HG02981 (cell line): Measurements from ENCODE around the gene ENDOD1.

Experiments
- ATAC-seq: cut with Tn5 transposase; IDR thresholded peaks from one replicate; pipeline ENCODE4 v1.9.1; 2021; ENCODE audit warnings: mild to moderate bottlenecking, moderate library complexity; ENCODE audit not compliant: unreplicated experiment

Gene ENDOD1

DNA sequence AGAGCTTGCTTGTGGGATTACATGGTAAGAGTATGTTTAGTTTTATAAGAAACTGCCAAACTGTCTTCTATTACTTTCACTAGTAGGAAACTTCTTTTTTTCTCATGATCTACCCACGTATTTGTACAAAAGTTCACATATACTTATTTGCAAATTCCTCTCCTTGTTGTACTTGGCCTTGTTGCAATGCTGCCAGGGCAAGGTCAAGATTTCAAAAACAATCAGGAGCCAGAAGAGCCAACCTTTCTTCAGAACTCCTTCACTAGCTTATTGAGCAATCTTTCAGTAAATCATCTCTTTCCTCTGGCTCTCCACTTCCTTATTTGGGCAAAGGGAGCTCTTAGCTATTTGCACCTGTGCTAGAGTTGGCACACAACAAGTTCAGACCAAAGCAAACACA lies 13.2 kb upstream of the ENDOD1 start:
- ATAC-seq, result peak; percentile 81

DNA sequence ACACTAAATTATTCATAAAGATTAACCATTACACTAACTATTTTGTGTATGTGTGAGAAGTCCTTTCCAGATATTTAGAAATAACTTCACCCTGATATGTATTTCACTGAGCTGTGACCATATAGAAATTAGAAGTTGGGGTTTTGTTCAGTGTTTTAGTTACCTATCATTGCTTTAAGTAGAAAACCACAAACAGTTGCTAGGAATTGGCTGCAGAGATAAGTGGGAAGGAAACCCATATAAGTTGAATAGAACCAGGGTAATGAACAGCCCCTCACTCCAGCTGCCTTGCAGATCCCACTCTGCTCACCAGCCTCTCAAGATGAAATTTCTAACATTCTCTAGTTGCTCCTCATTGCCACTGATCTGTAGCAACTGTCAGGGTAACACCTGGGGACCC lies 12.7 kb upstream of the ENDOD1 start:
- no peak for ATAC-seq

DNA sequence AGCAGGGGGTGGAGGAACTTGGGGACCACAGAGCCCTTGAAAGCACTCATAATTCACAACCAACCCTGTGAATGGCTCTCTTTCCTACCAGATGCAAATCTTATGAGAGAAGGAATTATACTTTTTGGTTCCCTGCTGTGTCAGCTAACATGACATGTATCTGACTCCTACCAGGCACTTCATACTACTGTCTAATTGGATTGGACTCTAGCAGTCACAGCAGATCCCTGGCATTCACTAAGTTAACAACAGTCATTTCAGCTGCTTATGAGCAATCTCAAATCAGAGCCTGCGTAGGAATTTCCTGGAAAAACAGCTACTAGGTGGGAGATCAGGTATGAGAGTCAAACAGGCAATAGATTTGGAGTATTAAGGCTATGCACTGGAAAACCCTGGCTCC lies 11.1 kb upstream of the ENDOD1 start:
- ATAC-seq, result no peak

DNA sequence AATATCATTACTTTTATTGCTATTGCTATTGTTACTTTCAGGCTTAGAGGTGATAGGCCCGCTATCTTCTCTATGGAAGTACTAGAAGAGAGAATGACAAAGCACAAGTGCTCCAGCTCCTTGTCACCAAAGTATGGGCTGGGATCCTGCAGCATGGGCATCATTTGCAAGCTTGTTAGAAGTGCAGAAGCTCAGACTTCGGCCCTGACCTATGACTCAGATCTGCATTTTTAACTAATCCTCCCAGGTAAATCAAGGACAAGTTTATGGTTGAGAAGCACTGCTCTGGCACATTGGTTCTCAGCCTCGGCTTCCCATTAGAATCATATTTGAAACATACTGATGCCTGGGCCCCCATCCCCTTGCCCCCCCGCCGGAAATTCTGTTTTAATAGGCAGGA lies 8.6 kb upstream of the ENDOD1 start:
- no peak for ATAC-seq

DNA sequence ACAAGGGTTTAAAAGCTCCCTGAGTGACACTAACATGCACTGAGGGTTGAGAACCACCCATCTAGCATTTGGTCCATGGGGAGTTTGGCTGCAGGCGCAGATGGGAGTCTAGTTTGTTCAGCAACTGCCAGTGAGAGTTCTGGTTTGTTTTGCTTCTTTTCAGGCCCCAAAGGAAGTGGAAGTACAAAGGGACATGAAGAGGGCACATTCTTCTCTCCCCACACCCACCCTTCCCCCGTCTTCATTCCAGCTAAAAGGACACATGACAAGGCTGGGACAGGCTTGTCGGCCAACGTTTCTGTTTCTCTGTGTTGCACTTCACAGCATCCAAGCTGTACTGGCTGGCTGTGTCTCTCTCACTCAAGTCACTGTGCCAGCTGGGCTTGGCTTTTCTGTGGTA lies 8.2 kb upstream of the ENDOD1 start:
- no peak for ATAC-seq

DNA sequence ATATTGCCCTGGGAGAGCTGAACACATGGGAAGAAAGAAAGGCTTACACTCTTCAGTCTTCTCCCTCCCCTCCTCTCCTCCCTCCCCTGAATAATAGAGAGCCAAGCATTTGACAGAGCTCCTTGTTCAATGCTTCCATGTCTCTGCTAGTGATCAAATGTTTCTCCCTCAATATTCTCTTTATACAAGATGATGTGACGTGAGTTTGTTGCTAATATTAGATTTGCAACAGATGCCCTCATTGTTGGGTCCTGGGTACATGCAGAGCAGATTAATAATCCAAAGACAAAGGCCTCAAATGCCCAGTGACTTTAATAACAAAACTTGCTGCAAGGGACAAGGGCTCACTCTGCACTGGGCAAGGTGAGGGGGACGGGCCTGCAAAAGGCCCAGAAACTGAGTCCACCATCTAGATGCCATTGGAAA lies 7.1 kb upstream of the ENDOD1 start:
- no peak for ATAC-seq

DNA sequence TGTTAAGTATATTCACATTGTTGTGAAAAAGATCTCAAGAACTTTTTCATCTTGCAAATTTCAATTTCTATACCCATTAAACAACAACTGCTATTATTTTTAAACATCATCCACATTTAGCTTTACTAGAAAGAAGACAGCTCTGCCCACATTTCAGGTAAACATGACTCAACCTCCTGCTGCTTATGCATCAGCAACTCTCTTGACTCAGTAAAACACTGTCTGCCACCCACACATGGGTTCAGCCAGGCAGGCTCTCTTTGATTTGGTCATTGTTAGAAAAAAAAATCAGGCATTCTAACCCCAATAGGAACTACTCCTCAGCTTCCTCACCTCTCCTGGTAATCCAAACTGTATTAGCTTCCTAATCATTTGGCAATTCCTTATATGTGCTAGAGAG lies 5.1 kb upstream of the ENDOD1 start:
- ATAC-seq, result no peak

DNA sequence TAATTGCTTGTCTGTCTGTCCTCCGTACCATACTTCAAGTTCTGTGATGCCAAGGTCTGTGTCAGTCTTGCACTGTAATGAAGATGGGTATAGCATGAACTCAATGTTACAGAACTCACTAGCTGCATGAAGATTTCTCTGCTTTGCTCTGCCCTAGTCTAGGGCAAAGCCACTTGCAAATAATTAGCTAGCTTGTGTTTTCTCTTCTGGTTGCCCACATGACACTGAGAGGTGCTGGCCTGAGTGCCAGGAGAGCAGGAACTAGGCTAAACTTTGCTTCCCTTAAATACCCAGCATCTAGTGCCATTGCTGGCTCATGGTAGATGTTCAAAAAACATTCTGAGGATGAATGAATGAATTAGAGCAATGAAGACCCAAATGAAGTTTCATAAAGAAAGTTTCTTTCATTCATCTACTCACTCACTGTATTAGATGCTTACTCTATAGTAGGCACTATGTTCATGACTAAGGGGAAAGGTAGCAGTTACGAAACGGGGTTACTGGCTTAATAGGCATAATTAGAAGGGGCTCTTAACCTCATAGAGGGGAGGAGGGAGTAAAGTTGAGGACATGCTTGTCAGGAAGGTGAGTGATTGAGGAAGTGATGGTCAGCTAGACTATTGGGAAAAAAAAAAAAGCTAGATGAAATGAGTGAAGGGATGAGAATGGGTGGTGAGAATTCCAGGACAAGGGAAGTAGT lies 4.4 kb upstream of the ENDOD1 start:
- no peak for ATAC-seq

DNA sequence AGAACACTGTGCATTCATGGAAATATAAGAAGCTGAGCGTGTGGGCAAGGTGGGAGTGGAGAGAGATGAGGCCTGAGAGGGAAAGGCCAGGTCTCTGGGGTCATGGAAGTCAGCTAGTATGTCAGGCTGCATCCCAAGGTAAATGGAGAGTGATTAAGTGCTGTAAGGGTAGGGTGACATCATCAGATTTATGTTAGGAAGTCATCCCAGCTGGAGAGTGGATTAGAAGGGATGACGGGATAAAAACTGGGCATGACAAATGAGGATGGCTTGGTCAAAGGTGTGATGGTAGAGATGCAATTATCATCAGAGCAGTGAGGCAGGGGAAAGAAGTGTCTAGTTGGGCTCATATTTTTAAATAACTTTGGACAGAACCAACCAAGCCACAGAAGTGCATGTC lies 3.5 kb upstream of the ENDOD1 start:
- ATAC-seq, result no peak

DNA sequence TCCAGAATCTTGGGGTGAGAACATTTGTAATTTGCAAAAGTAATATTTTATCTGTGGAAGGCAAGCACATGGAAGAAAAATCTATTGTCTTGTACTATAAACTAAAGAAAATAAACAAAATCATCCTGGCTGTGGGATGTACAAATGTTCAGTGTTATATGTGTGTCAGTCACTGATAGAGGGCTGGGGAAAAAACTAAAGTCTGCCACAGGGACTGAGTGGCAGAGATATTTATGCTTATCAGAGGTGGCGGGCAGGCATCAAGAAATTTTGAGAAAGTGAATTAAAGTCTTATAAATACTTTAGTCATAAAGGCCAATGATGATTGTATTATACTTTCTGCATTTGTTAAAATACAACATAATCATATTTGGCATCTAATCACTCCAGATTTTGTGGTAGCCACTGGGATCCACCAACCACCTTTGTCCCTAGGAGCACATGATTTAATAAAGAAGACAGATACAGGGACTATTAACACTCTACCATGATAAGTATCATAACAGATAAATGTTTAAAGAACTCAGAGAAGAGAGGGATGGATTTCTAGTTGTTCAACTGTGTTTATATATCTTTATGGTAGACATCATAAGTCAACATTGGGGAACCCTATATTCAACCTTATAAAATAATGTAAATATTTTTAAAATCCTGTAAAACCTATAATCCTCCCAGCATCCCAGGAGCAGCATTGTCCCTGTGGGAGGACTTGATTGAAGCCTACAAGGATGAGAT lies 2.6 kb upstream of the ENDOD1 start:
- ATAC-seq, result no peak

DNA sequence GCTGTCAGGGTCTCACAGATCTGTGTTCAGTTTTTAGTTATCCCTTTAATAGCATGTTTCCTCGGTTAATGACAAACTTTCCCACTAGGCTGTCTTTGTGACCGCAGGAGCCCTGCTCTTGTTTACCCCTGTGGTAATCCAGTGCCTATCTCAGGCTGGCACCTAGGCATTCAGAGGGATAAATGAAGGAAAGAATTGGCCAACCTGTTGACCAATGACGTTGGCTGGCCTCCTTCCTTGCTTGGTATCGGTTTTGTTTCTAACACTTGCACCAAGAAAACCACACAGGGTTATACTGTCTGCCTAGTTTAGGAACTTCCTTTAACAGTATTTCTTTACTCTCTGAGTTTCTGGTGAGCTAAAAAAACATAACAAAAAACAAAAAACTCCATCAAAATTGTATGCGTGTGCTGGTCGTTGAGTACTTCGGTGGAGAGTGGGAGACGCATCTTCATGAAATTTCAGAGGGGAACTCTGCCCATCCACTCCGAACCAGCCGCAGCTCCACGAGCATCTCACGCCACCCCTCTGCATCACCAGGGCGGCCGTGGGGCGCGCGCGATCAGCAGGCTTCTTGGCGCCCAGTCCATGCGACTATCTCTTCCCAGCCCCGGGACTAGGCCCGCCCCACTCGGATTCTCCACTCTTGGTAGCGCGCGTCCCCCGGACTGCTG lies 563 bp upstream of the ENDOD1 start:
- ATAC-seq, result peak; percentile 47

DNA sequence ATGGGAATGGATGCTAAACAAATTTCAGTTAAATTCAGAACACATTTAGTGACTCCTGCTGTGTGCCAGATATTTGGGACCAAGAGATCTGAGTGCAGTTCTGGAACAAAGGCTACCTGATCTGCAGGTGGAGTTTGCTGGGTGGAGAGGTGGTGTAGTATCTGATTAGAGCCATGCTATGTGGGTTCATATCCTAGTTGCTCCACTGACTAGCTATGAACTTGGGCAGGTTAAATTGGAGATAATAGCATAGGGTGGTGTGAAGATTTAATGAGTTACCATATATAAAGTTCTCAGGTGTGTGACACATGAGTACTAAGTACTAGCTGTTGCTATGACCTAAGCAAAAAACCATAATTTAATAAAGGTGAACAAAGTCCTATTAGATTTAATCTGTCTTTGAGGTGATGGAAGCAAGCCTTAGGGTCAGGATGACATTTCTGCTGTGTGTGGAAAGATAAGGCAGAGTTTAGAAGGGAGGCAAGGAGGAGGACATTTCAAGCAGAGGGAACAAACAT lies 2.1 kb downstream of the ENDOD1 start:
- ATAC-seq, result no peak

DNA sequence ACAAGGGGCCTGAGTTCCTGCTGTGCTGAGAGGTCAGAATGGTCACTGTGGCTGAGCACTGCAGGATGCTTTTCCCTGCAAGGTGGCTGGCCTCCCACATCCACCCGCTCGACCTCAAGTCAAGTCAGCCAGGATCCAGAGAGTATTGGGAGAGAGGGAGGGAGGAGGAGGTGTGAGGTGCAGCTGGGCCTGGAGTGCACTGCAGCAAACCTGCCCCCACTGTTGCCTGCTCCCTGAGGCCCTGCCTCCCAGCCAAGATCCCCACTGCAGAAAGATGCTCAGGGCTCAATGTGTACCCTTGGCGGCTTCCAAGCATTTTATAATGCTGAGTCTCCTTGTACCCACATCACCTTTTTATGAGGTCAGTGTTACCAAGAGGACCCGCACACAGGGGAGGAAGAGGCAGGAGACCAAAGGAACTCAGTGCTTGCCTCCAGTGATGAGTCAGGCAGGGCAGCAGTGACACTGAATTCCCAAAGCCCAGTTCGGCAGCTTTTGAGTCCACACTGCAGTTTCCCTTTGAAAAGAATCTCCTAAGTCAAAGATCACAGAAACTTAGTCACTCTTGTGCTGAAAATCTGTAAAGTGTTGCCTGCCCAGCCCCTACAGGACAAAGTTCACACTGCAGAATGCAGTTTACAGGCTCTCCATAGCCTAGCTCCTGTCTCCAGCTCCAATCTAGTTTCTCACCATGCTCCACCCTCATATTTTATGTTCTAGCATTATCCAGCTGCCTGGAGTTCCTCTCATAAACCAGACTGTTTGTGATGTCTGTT lies 3.1 kb downstream of the ENDOD1 start:
- ATAC-seq, result no peak

DNA sequence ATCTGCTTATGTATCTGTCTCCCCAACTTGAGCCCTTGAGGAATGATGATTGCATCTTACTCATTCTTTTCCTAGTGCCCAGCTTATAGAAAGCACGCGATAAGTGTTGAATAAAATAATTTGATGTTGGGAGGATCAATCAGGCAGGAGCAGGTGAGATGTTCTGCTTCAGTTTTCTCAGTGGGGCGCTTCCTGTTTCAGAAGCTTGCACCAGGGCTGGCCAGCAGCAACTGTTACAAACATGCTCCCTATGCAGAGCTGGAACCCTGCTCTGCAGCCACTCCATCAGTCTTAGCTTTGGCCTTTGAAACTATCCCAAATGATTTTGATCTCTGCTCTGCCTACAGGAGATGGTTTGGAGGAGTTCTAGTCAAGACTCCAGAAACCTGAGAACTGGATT lies 3.9 kb downstream of the ENDOD1 start:
- no peak for ATAC-seq

DNA sequence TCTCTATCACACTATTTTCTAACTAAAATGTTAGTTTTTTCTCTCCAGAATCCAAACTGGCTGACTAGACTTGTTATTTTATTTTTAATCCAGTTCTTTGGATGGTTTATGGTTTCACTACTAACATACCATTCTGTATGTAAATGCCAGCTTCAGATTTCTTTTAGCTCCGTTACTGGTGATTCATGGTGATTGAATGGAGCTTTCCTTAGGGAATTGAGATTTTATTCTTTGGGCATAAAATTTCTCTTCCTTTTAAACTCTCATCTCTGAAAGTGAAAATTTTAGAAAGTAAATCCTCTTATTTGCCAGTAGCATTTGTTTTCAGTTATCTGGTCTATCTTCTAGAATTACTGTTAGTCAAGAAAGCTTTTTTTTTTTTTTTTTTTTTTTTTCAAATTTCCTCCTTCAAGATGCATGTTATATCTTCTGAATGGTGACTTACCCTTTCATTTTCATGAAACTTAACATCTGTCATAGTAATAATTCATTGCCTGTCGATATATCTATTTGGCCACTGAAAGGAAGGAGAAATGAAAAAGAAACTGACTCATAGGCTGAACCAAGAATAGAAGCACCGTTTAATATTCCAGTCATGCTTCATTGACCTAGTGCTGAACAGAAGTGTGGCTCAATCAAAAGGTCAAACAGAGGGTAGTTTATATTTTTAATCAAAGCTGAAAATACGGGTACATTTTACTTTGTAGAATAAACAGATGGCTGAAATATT lies 6.4 kb downstream of the ENDOD1 start:
- ATAC-seq, result peak; percentile 85

DNA sequence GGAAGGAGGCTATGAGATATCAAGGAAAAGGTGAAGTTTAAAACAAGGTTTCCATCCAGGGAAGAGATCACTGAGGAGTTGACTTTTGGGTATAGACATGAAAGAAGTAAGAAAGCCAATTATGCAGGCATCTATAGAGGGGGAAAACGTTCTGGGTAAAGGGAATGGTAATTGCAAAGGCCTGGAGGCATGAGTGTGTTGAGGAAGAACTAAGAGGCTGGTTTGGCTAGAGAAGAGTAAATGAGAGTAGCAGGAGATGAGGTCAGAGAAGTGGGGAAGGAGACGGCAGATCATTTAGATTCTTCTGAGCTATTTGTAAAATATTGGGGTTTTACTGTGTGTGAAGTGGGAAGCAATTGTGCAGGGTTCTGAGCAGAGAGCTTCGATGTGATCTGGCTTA lies 7.6 kb downstream of the ENDOD1 start:
- no peak for ATAC-seq

DNA sequence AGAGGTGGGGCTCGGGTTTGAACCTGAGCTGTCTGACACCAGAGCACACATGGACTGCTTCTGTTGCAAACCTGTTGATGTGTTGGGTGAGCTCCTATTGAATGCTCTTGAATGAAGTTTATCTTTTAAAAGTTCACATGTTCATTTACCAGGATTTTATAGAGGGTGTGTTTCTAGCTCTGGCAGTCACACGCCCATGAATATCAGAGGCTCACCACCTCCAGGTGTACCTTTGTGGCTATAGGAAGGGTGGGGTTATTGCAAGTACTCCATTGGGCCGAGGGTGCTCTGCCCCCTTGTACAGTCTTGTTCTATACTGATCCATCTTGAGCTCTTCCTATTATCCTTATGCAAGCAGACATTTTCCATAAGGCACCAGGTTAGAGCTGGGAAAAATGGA lies 9.2 kb downstream of the ENDOD1 start:
- no peak for ATAC-seq

DNA sequence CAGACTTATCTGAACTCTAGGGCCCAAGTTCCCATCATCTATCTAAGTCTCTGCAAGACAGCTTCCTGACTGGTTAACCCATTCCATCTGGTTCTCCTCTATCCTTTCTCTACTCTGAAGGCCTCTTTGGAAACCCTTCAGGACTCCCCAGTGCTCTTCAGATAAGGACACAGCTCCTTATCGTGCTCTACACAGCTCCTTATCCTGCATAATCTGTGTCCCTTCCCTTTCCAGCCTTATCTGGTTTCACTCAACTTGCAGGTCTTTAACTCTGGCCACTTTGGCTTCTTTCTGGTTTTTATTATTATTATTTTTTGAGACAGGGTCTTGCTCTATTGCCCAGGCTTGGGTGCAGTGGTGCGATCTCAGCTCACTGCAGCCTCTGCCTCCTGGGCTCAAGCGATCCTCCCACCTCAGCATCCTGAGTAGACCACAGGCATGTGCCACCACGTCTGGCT lies 10.6 kb downstream of the ENDOD1 start:
- ATAC-seq, result no peak

DNA sequence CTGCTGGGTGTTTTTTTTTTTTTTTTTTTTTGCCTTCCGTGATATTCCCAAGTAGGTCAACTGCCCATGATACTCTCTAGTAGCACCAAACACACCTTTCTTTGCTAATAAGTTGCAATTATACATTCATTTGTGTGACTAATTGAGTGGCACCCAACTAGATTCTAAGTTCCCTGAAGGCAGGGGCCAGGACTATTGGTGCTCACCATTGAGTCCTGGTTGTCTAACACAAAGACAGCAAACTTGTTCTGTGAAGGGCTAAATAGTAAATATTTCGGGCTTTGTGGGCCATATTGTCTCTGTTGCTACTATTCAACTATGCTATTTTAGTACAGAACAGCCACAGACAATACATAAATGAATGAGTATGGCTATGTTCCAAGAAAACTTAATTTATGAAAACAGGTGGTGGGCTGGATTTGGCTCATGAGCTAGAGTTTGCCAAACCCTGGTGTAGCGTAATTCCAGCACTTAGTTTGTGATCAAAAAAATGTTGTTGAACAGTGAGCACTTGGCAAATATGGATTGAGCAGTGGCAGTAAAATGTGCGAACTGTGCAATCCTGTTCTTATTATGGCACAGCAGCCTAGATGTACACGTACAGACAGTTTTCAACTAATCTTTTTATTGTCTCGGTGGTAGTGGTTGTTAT lies 11.3 kb downstream of the ENDOD1 start:
- ATAC-seq, result no peak

DNA sequence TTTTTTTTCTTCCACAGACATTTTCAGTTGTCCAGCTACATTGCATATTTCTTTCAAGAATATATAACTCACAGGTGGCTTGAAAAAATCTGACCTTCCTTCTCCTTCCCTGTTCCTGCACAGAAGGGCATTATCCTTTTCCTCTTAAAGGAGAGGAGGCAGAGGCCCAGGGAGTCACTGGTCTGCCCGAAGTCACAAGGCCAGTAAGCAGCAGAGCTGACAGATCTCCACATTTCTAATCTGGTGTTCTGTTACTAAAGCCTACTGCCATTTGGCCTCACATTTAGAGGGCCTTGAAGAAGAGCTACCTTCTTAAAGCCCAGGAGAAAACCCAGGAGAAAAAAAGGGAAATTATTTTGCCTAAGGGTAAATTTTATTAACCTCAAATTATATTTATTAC lies 12.3 kb downstream of the ENDOD1 start:
- no peak for ATAC-seq
